Natural killer cell treated with Interleukin-12 subunit alpha and Interleukin-12 subunit beta and Interleukin-15 and Interleukin-18, amount 100 ng/mL, for 72 hours (primary cell): ENCODE data around the gene DNAJB6. TPM values are rescaled to one million over a fixed set of nuclear protein-coding genes. Genes with fewer than 3 reads are reported as not detected.
A peak's percentile ranks its signal among the peaks of the same experiment; 100 is the strongest.

Experiments
- ATAC-seq, 2 donors: fragments of 150-1000 bp; cut with Tn5 transposase in 1 of 2; sonication (Bioruptor Pico), chemical (Tn5 transposase) in 1 of 2; 2 replicates each; pipeline ENCODE4 v1.10.0; 2021
- DNase-seq: peaks from one replicate; pipeline ENCODE4 v3.0.0; 2022; ENCODE audit warnings: low spot score
- H3K27ac Mint-ChIP-seq, 2 donors: 1 replicate in 1 of 2; 2 replicates in 1 of 2; pipeline ENCODE4 v1.8.0; 2022; ENCODE audit warnings: mixed read lengths in 2 of 2, mild to moderate bottlenecking in 1 of 2, moderate library complexity in 1 of 2
- H3K27me3 Mint-ChIP-seq, 2 donors: 1 replicate in 1 of 2; 2 replicates in 1 of 2; pipeline ENCODE4 v1.8.0; 2022; ENCODE audit warnings: mixed read lengths in 2 of 2
- H3K36me3 Mint-ChIP-seq: one replicate; pipeline ENCODE4 v1.8.0; 2022; ENCODE audit warnings: mixed read lengths
- H3K4me1 Mint-ChIP-seq, 2 donors: 1 replicate in 1 of 2; 2 replicates in 1 of 2; pipeline ENCODE4 v1.8.0; 2022; ENCODE audit warnings: low read depth in 2 of 2, mixed read lengths in 2 of 2, mild to moderate bottlenecking in 1 of 2
- H3K4me3 Mint-ChIP-seq: one replicate; pipeline ENCODE4 v1.8.0; 2022; ENCODE audit warnings: mixed read lengths
- H3K9me3 Mint-ChIP-seq: 2 replicates; pipeline ENCODE4 v1.8.0; 2022; ENCODE audit warnings: mixed read lengths
- total RNA-seq, 2 donors: library from RNA; stranded (reverse); gene quantifications; one replicate each; pipeline ENCODE4 v1.2.3, GENCODE V29; 2022

The DNAJB6 gene
- total RNA-seq, 2 donors from 2014 or later: 139 to 145 TPM

- Mint-ChIP-seq H3K27me3 (no peaks in the 10 kb centered on the region), H3K4me1 (peaks cover 27 to 31% of the 10 kb centered on the region in 2 donors), H3K9me3 (no peaks in the 10 kb centered on the region), H3K27ac (peak overlapping the region in 1 of 2 donors; percentile 57), H3K36me3 (no peaks in the 10 kb centered on the region), H3K4me3 (no peak overlapping the region)
- DNase-seq (no peak), ATAC-seq (no peak)
Observed at GRCh38 chr7:157397731-157398691, 61.2 kb downstream of the DNAJB6 start.

- no peak for DNase-seq
- Mint-ChIP-seq H3K4me1 (peaks cover 29 to 36% of the 10 kb centered on the region in 2 donors), H3K27ac (no peak overlapping the region), H3K27me3 (no peaks in the 10 kb centered on the region), H3K9me3 (no peaks in the 10 kb centered on the region), H3K36me3 (no peaks in the 10 kb centered on the region), H3K4me3 (no peak overlapping the region)
- no peak for ATAC-seq
Observed at GRCh38 chr7:157399086-157399687, 62.4 kb downstream of the DNAJB6 start.

- Mint-ChIP-seq H3K27me3 (no peaks in the 10 kb centered on the region), H3K27ac (no peak overlapping the region), H3K36me3 (no peaks in the 10 kb centered on the region), H3K4me1 (peaks cover 35 to 45% of the 10 kb centered on the region in 2 donors), H3K4me3 (no peak overlapping the region), H3K9me3 (no peaks in the 10 kb centered on the region)
- no peak for ATAC-seq
- no peak for DNase-seq
Observed at GRCh38 chr7:157400171-157400860, 63.5 kb downstream of the DNAJB6 start.

- Mint-ChIP-seq H3K9me3 (no peaks in the 10 kb centered on the region), H3K27me3 (no peaks in the 10 kb centered on the region), H3K4me3 (peak overlapping the region; percentile 39), H3K4me1 (peaks cover 35 to 45% of the 10 kb centered on the region in 2 donors), H3K27ac (peak overlapping the region in 1 of 2 donors; percentile 14), H3K36me3 (no peaks in the 10 kb centered on the region)
- DNase-seq (no peak), ATAC-seq (peak; percentile 7 to 50)
Observed at GRCh38 chr7:157401567-157402387, 65.0 kb downstream of the DNAJB6 start.

GRCh38 chr7:157402388-157402703, 65.5 kb downstream of the DNAJB6 start:
- H3K27me3 Mint-ChIP-seq: no peaks in the 10 kb centered on the region
- DNase-seq (no peak), ATAC-seq (peak in 1 of 2 donors; percentile 13)
- H3K27ac Mint-ChIP-seq: peak overlapping the region in 1 of 2 donors; percentile 9
- no peaks in the 10 kb centered on the region for H3K9me3 Mint-ChIP-seq
- H3K4me1 Mint-ChIP-seq: peaks cover 34 to 44% of the 10 kb centered on the region in 2 donors
- H3K36me3 Mint-ChIP-seq: no peaks in the 10 kb centered on the region
- H3K4me3 Mint-ChIP-seq: no peak overlapping the region

- no peak for DNase-seq
- Mint-ChIP-seq H3K27me3 (no peaks in the 10 kb centered on the region), H3K27ac (peak overlapping the region in 1 of 2 donors; percentile 9), H3K4me3 (no peak overlapping the region), H3K36me3 (no peaks in the 10 kb centered on the region), H3K4me1 (peaks cover 27 to 40% of the 10 kb centered on the region in 2 donors), H3K9me3 (no peaks in the 10 kb centered on the region)
- no peak for ATAC-seq
Observed at GRCh38 chr7:157402911-157403534, 66.2 kb downstream of the DNAJB6 start.

- Mint-ChIP-seq H3K36me3 (no peaks in the 10 kb centered on the region), H3K27me3 (no peaks in the 10 kb centered on the region), H3K27ac (peak overlapping the region in 1 of 2 donors; percentile 9), H3K4me3 (no peak overlapping the region), H3K4me1 (peaks cover 22 to 36% of the 10 kb centered on the region in 2 donors), H3K9me3 (no peaks in the 10 kb centered on the region)
- DNase-seq (no peak), ATAC-seq (no peak)
Observed at GRCh38 chr7:157403646-157404401, 67.0 kb downstream of the DNAJB6 start.

- peaks cover 22 to 33% of the 10 kb centered on the region in 2 donors for H3K4me1 Mint-ChIP-seq
- no peaks in the 10 kb centered on the region for H3K36me3 Mint-ChIP-seq
- ATAC-seq (peak; percentile 11 to 24), DNase-seq (no peak)
- H3K27ac Mint-ChIP-seq: peak overlapping the region in 1 of 2 donors; percentile 72
- no peak overlapping the region for H3K4me3 Mint-ChIP-seq
- no peaks in the 10 kb centered on the region for H3K9me3 Mint-ChIP-seq
- H3K27me3 Mint-ChIP-seq: no peaks in the 10 kb centered on the region
Observed at GRCh38 chr7:157404845-157405481, 68.2 kb downstream of the DNAJB6 start.

- DNase-seq: no peak
- no peak overlapping the region for H3K4me3 Mint-ChIP-seq
- H3K9me3 Mint-ChIP-seq: no peaks in the 10 kb centered on the region
- H3K27me3 Mint-ChIP-seq: no peaks in the 10 kb centered on the region
- no peak for ATAC-seq
- H3K4me1 Mint-ChIP-seq: peaks cover 19 to 30% of the 10 kb centered on the region in 2 donors
- H3K36me3 Mint-ChIP-seq: no peaks in the 10 kb centered on the region
- H3K27ac Mint-ChIP-seq: no peak overlapping the region
Observed at GRCh38 chr7:157405501-157405900, 68.7 kb downstream of the DNAJB6 start.

- ATAC-seq (no peak), DNase-seq (no peak)
- Mint-ChIP-seq H3K4me1 (peaks cover 16 to 25% of the 10 kb centered on the region in 2 donors), H3K4me3 (no peak overlapping the region), H3K27ac (no peak overlapping the region), H3K9me3 (no peaks in the 10 kb centered on the region), H3K27me3 (no peaks in the 10 kb centered on the region), H3K36me3 (no peaks in the 10 kb centered on the region)
Observed at GRCh38 chr7:157405914-157406810, 69.4 kb downstream of the DNAJB6 start.

- H3K27ac Mint-ChIP-seq: no peak overlapping the region
- H3K4me1 Mint-ChIP-seq: peaks cover 15 to 20% of the 10 kb centered on the region in 2 donors
- H3K4me3 Mint-ChIP-seq: no peak overlapping the region
- no peak for DNase-seq
- no peaks in the 10 kb centered on the region for H3K27me3 Mint-ChIP-seq
- H3K36me3 Mint-ChIP-seq: no peaks in the 10 kb centered on the region
- no peaks in the 10 kb centered on the region for H3K9me3 Mint-ChIP-seq
- ATAC-seq: no peak
Observed at GRCh38 chr7:157406971-157407370, 70.2 kb downstream of the DNAJB6 start.
